Spleen (tissue), 11 donors: ENCODE results near the gene RNF212B. TPM values are rescaled to one million over a fixed set of nuclear protein-coding genes. Genes with fewer than 3 reads are reported as not detected.
"Not testable (repeated sequence)": the region's sequence is repeated elsewhere in the genome, so short reads cannot be mapped to it uniquely, and the experiment has no call there.

ENCODE experiments used
- DNase-seq: peaks from one replicate; pipeline ENCODE4 v3.0.0-alpha.2; 2020
- H3K27ac ChIP-seq, 8 donors: fragments of 200-600 bp; sonication (generic) in 7 of 8; 1 replicate in 4 of 8; 2 replicates in 4 of 8; pipeline versions ENCODE4 v1.5.0 to v1.8.0; 2016 to 2021; ENCODE audit warnings: inconsistent platforms in 4 of 8, mild to moderate bottlenecking in 4 of 8, moderate library complexity in 1 of 8
- H3K27me3 ChIP-seq, 7 donors: fragments of 200-600 bp; sonication (generic) in 6 of 7; replicated peaks in 1 of 7; 1 replicate in 4 of 7; 2 replicates in 3 of 7; pipeline versions ENCODE4 v1.5.0 to v1.8.0; 2016 to 2021; ENCODE audit warnings: inconsistent platforms in 3 of 7, mild to moderate bottlenecking in 1 of 7
- H3K36me3 ChIP-seq, 6 donors: fragments of 200-600 bp; sonication (generic) in 5 of 6; 1 replicate in 4 of 6; 2 replicates in 2 of 6; pipeline versions ENCODE4 v1.5.0 to v1.8.0; 2016 to 2021; ENCODE audit warnings: inconsistent platforms in 2 of 6
- H3K4me1 ChIP-seq, 6 donors: fragments of 200-600 bp; sonication (generic) in 5 of 6; 1 replicate in 3 of 6; 2 replicates in 3 of 6; pipeline versions ENCODE4 v1.5.0 to v1.8.0; 2016 to 2021; ENCODE audit warnings: inconsistent platforms in 3 of 6
- H3K4me3 ChIP-seq, 8 donors: fragments of 200-600 bp; sonication (generic) in 7 of 8; 1 replicate in 4 of 8; 2 replicates in 4 of 8; pipeline versions ENCODE4 v1.5.0 to v1.8.0; 2016 to 2021; ENCODE audit warnings: inconsistent platforms in 4 of 8, mild to moderate bottlenecking in 4 of 8, moderate library complexity in 2 of 8
- H3K9me3 ChIP-seq, 8 donors: fragments of 200-600 bp; sonication (generic) in 7 of 8; 1 replicate in 4 of 8; 2 replicates in 4 of 8; pipeline versions ENCODE4 v1.5.0 to v1.8.0; 2016 to 2021; ENCODE audit warnings: inconsistent platforms in 4 of 8
- CTCF ChIP-seq, 11 experiments: fragments of 200-600 bp in 7 of 11; fragments of 450-650 bp in 4 of 11; sonication (generic) in 4 of 11; IDR thresholded peaks in 8 of 11; conservative IDR thresholded peaks in 3 of 11; 1 replicate in 7 of 11; 2 replicates in 4 of 11; pipeline versions ENCODE4 v1.4.0 to v1.8.0; 2016 to 2021; ENCODE audit warnings: antibody characterized with exemption in 11 of 11, inconsistent platforms in 4 of 11, mild to moderate bottlenecking in 1 of 11
- POLR2A ChIP-seq, 3 donors: fragments of 450-650 bp; IDR thresholded peaks; one replicate each; pipeline ENCODE4 v1.5.1; 2017; ENCODE audit warnings: antibody characterized with exemption in 3 of 3, mild to moderate bottlenecking in 1 of 3
- POLR2AphosphoS5 ChIP-seq, 3 donors: sonication (generic); formaldehyde crosslinking; IDR thresholded peaks; one replicate each; pipeline ENCODE4 v1.5.1; 2017; ENCODE audit warnings: antibody characterized with exemption in 3 of 3
- WGBS, 5 donors: extraction: QIAGEN DNeasy Blood & Tissue Kit in 3 of 5; methylation state at CpG; one replicate each; pipeline versions ENCODE4 v1.1.5 to v1.1.7; 2013 to 2018; 5-methylcytosine and 5-hydroxymethylcytosine counted together
- intact Hi-C: fragments of 100-400 bp; cut with DNase I; formaldehyde crosslinking; loops from one replicate; pipeline ENCODE4 v1.15.0; 2023; ENCODE audit warnings: low total_unique reads
- polyA plus RNA-seq, 3 donors: library from polyadenylated mRNA; stranded (reverse); fragments of 200-250 nt; gene quantifications; one replicate each; pipeline ENCODE4 v1.2.1, GENCODE V29; 2013
- total RNA-seq, 7 donors: library from RNA; depleted of rRNA in 3 of 7; stranded (reverse); fragments of >200 nt in 3 of 7; fragmentation: NEBNext Ultra II Directional in 4 of 7; extraction: Animal tissue kit (Norgen Biotek cat#: 25700) in 4 of 7; gene quantifications; one replicate each; pipeline versions ENCODE4 v1.1.0 to v1.2.1, GENCODE V29; 2016 to 2021
- donor health status: healthy with polysubstance abuse.
- donor health status: DM: no; HTN: no; CAD: no; lungs with moderate emphysema.
- donor health status: DM: no; HTN: no; CAD: no.
- donor health status: Bipolar disorder and iron deficiency.
- donor health status: healthy.
- donor health status: DM: no; HTN: no; CAD: no.
- donor health status: DM: yes; HTN: yes; CAD: no.

The RNF212B gene
- total and polyA plus RNA-seq, 10 donors: not detected

DNA sequence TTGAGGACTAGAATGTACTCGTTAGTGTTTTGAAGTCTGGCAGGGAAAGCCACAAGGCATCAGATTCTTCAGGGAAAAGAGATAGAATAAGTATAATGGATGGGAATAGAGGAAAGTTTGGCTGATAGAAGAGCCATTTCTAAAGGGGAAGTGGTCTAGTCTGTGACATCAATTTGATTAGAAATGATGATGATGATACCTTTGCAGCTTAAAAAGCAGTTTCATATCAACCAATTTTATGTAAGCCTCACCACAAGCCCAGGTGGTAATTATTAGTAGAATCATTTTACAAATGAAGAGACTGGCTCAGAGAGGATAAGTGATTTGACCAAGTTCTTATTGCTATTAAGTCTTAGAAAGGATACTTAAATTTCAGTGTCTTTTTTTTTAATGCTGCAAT is 2.9 kb downstream of the RNF212B start:
- Histone ChIP-seq H3K27me3 (peaks cover 0 to 31% (median 0%) of the 10 kb centered on the region in 7 donors), H3K4me1 (peaks cover 0 to 12% (median 8%) of the 10 kb centered on the region in 6 donors), H3K36me3 (no peaks in the 10 kb centered on the region), H3K27ac (no peak overlapping the region), H3K4me3 (no peak overlapping the region), H3K9me3 (no peaks in the 10 kb centered on the region)
- no peak for TF ChIP-seq POLR2A (IDR thresholded peaks at IDR 0.05)
- TF ChIP-seq POLR2AphosphoS5 (IDR thresholded peaks at IDR 0.05): no peak
- no peak for TF ChIP-seq CTCF (IDR thresholded peaks at IDR 0.05 in 8 of 11, conservative IDR thresholded peaks at IDR 0.05 in 3 of 11)
- WGBS, 5 donors: 63 to 78% (median 72%) methylated on average over 1 of the region's 1 CpG
- intact Hi-C loops: no loop called here
- no peak for DNase-seq

GRCh38 chr14:23241061-23241715 is 3.5 kb downstream of the RNF212B start:
- H3K9me3 ChIP-seq, DNase-seq, H3K36me3 ChIP-seq, intact Hi-C loops, H3K4me3 ChIP-seq, H3K27ac ChIP-seq: not testable (repeated sequence)
- WGBS, 5 donors: 88 to 92% (median 92%) methylated on average over 7 of the region's 7 CpGs
- Histone ChIP-seq H3K27me3 (peaks cover 0 to 31% (median 0%) of the 10 kb centered on the region in 7 donors), H3K4me1 (peaks cover 0 to 12% (median 8%) of the 10 kb centered on the region in 6 donors)

- no peak for TF ChIP-seq POLR2AphosphoS5 (IDR thresholded peaks at IDR 0.05)
- no peak for TF ChIP-seq POLR2A (IDR thresholded peaks at IDR 0.05)
- TF ChIP-seq CTCF (IDR thresholded peaks at IDR 0.05 in 8 of 11, conservative IDR thresholded peaks at IDR 0.05 in 3 of 11): no peak
- peaks cover 0 to 27% (median 0%) of the 10 kb centered on the region in 7 donors for H3K27me3 ChIP-seq
- no peak overlapping the region for H3K4me3 ChIP-seq
- H3K4me1 ChIP-seq: peaks cover 0 to 12% (median 8%) of the 10 kb centered on the region in 6 donors
- no peaks in the 10 kb centered on the region for H3K9me3 ChIP-seq
- intact Hi-C loops: no loop called here
- WGBS, 5 donors: 67 to 87% (median 71%) methylated on average over 2 to 3 of the region's 3 CpGs
- H3K27ac ChIP-seq: no peak overlapping the region
- no peaks in the 10 kb centered on the region for H3K36me3 ChIP-seq
- no peak for DNase-seq
Measured at GRCh38 chr14:23242076-23242475, 4.3 kb downstream of the RNF212B start.

GRCh38 chr14:23243066-23243465 is 5.3 kb downstream of the RNF212B start:
- peaks cover 0 to 3% (median 1%) of the 10 kb centered on the region in 6 donors for H3K4me1 ChIP-seq
- no peak for DNase-seq
- 83 to 96% (median 92%) methylated on average over 2 of the region's 2 CpGs for WGBS, 5 donors
- peaks cover 0 to 17% (median 0%) of the 10 kb centered on the region in 7 donors for H3K27me3 ChIP-seq
- H3K36me3 ChIP-seq: no peaks in the 10 kb centered on the region
- intact Hi-C loops: no loop called here
- no peaks in the 10 kb centered on the region for H3K9me3 ChIP-seq
- no peak for TF ChIP-seq POLR2A (IDR thresholded peaks at IDR 0.05)
- no peak for TF ChIP-seq POLR2AphosphoS5 (IDR thresholded peaks at IDR 0.05)
- no peak for TF ChIP-seq CTCF (IDR thresholded peaks at IDR 0.05 in 8 of 11, conservative IDR thresholded peaks at IDR 0.05 in 3 of 11)
- H3K4me3 ChIP-seq: no peak overlapping the region
- no peak overlapping the region for H3K27ac ChIP-seq
